Common myeloid progenitor, CD34-positive (primary cell): Measurements from ENCODE around the gene P4HB. TPM values are rescaled to one million over a fixed set of nuclear protein-coding genes. Genes with fewer than 3 reads are reported as not detected.

Experiments
- CTCF ChIA-PET: fragments of 350-600 bp; sonication (Branson Sonifier 250); formaldehyde crosslinking; loops from one replicate; lab custom pipeline; 2021; ENCODE audit warnings: antibody characterized with exemption; lab: Charles Lee
- POLR2A ChIA-PET: fragments of 350-600 bp; sonication (Branson Sonifier 250); formaldehyde crosslinking; loops from one replicate; lab custom pipeline; 2021; ENCODE audit warnings: antibody characterized with exemption; lab: Charles Lee
- DNase-seq, 3 donors: peaks; one replicate each; pipeline versions ENCODE4 v3.0.0 to v3.0.0-alpha.2; 2013
- H3K27ac ChIP-seq, 2 experiments: 1 replicate in 1 of 2; 2 replicates in 1 of 2; pipeline ENCODE4 v1.7.0; 2013; ENCODE audit warnings: inconsistent platforms in 2 of 2, low read length in 2 of 2, mild to moderate bottlenecking in 2 of 2, low read depth in 1 of 2, moderate library complexity in 1 of 2; ENCODE audit not compliant: severe bottlenecking in 2 of 2, insufficient read depth in 1 of 2, poor library complexity in 1 of 2
- H3K27me3 ChIP-seq, 5 experiments: replicated peaks in 2 of 5; 1 replicate in 3 of 5; 2 replicates in 2 of 5; pipeline versions ENCODE4 v1.6.1 to v1.7.0; 2013; ENCODE audit warnings: low read length in 4 of 5, mild to moderate bottlenecking in 2 of 5, moderate library complexity in 2 of 5, inconsistent platforms in 1 of 5; ENCODE audit not compliant: insufficient read depth in 5 of 5, control insufficient read depth in 4 of 5
- H3K36me3 ChIP-seq, 4 experiments: 1 replicate in 2 of 4; 2 replicates in 2 of 4; pipeline versions ENCODE4 v1.6.1 to v1.7.0; 2013; ENCODE audit warnings: low read length in 3 of 4, control low read depth in 1 of 4, mild to moderate bottlenecking in 1 of 4; ENCODE audit not compliant: control insufficient read depth in 4 of 4, insufficient read depth in 4 of 4
- H3K4me1 ChIP-seq, 4 experiments: 1 replicate in 3 of 4; 2 replicates in 1 of 4; pipeline versions ENCODE4 v1.6.1 to v1.7.1; 2013; ENCODE audit warnings: low read length in 3 of 4, mild to moderate bottlenecking in 3 of 4, control low read depth in 1 of 4, inconsistent platforms in 1 of 4, moderate library complexity in 1 of 4; ENCODE audit not compliant: control insufficient read depth in 4 of 4, insufficient read depth in 4 of 4; ENCODE audit errors: control extremely low read depth in 1 of 4
- H3K4me3 ChIP-seq, 7 experiments: 1 replicate in 4 of 7; 2 replicates in 3 of 7; pipeline versions ENCODE4 v1.5.1 to v1.7.0; 2013; ENCODE audit warnings: mild to moderate bottlenecking in 7 of 7, low read length in 6 of 7, moderate library complexity in 6 of 7, inconsistent platforms in 2 of 7, low read depth in 2 of 7, control low read depth in 1 of 7; ENCODE audit not compliant: insufficient read depth in 4 of 7, control insufficient read depth in 1 of 7; ENCODE audit errors: extremely low read depth in 1 of 7
- H3K9me3 ChIP-seq, 5 experiments: 1 replicate in 4 of 5; 2 replicates in 1 of 5; pipeline versions ENCODE4 v1.6.1 to v1.7.1; 2013; ENCODE audit warnings: low read length in 4 of 5, mild to moderate bottlenecking in 2 of 5, inconsistent platforms in 1 of 5, low read depth in 1 of 5, moderate library complexity in 1 of 5; ENCODE audit not compliant: control insufficient read depth in 4 of 5, insufficient read depth in 2 of 5; ENCODE audit errors: control extremely low read depth in 1 of 5
- WGBS: methylation state at CpG from one replicate; pipeline ENCODE4 v1.1.5; 2013; ENCODE audit not compliant: insufficient coverage; 5-methylcytosine and 5-hydroxymethylcytosine counted together
- polyA plus RNA-seq: library from polyadenylated mRNA; unstranded; fragments of 120-200 nt; gene quantifications from one replicate; pipeline ENCODE4 v1.2.1, GENCODE V29; 2013

P4HB gene
- polyA plus RNA-seq: 187 TPM

- H3K27me3 ChIP-seq: no peaks in the 10 kb centered on the region
- H3K4me1 ChIP-seq: peaks cover 5 to 30% (median 27%) of the 10 kb centered on the region in 4 experiments
- DNase-seq: no peak
- no peaks in the 10 kb centered on the region for H3K9me3 ChIP-seq
- H3K36me3 ChIP-seq: peaks cover 10 to 39% (median 26%) of the 10 kb centered on the region in 4 experiments
- 0% methylated on average over 90 of the region's 95 CpGs for WGBS
- H3K27ac ChIP-seq: peak within 1 kb of the TSS; percentile 96 to 99
- POLR2A ChIA-PET: interaction anchor here (0.6 to 1.9 kb wide), 7 partner anchors 10 to 238 kb away, joined by 3 to 21 read pairs (median 3); partner anchors contain the start of genes ARHGDIA and FASN
- H3K4me3 ChIP-seq: peak within 1 kb of the TSS; percentile 75 to 92 (median 80)
- CTCF ChIA-PET: interaction anchor here (0.8 to 1.6 kb wide), 3 partner anchors 9 to 129 kb away, joined by 3 to 5 read pairs (median 3); no protein-coding TSS in a partner anchor
These were observed at the start of gene P4HB for GRCh38 chr17:81859906-81860755. TSS of gene P4HB (minus strand) at chr17:81860535. CDS start at chr17:81860471, 64 bp downstream.

GRCh38 chr17:81909231-81909630 lies 48.9 kb upstream of the P4HB start:
- Histone ChIP-seq H3K4me1 (peaks cover 0 to 21% (median 14%) of the 10 kb centered on the region in 4 experiments), H3K27ac (no peak overlapping the region), H3K36me3 (peaks cover 5 to 81% (median 37%) of the 10 kb centered on the region in 4 experiments), H3K4me3 (no peak overlapping the region), H3K9me3 (no peaks in the 10 kb centered on the region), H3K27me3 (peaks cover 0 to 2% (median 0%) of the 10 kb centered on the region in 5 experiments)
- ChIA-PET CTCF (no interaction called here), POLR2A (no interaction called here)
- 98% methylated on average over 10 of the region's 12 CpGs for WGBS
- no peak for DNase-seq

DNA sequence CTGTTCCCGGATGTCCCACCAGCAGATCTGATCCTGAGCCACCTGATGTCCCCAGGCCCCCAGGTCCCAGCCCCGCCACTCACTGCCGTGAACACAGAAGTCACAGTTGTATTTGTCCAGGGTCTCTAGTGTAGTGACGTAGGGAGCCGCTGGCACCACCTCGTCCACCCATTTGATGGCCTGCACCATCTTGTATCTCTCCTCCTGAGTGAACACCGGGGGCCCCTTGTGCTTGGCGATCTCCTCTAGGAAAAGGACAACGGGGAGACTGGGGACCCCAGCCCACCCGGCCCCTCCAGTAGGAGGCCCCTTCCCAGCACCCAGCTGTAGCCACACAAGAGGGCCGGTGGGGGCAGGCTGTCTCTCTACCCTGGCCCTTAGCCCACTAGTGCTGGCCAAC lies 48.5 kb upstream of the P4HB start:
- Histone ChIP-seq H3K9me3 (no peaks in the 10 kb centered on the region), H3K36me3 (peaks cover 5 to 81% (median 34%) of the 10 kb centered on the region in 4 experiments), H3K4me3 (no peak overlapping the region), H3K4me1 (peaks cover 0 to 21% (median 14%) of the 10 kb centered on the region in 4 experiments), H3K27ac (no peak overlapping the region), H3K27me3 (peaks cover 0 to 2% (median 0%) of the 10 kb centered on the region in 5 experiments)
- WGBS: 96% methylated on average over 8 of the region's 11 CpGs
- CTCF ChIA-PET: no interaction called here
- POLR2A ChIA-PET: no interaction called here
- no peak for DNase-seq

DNA sequence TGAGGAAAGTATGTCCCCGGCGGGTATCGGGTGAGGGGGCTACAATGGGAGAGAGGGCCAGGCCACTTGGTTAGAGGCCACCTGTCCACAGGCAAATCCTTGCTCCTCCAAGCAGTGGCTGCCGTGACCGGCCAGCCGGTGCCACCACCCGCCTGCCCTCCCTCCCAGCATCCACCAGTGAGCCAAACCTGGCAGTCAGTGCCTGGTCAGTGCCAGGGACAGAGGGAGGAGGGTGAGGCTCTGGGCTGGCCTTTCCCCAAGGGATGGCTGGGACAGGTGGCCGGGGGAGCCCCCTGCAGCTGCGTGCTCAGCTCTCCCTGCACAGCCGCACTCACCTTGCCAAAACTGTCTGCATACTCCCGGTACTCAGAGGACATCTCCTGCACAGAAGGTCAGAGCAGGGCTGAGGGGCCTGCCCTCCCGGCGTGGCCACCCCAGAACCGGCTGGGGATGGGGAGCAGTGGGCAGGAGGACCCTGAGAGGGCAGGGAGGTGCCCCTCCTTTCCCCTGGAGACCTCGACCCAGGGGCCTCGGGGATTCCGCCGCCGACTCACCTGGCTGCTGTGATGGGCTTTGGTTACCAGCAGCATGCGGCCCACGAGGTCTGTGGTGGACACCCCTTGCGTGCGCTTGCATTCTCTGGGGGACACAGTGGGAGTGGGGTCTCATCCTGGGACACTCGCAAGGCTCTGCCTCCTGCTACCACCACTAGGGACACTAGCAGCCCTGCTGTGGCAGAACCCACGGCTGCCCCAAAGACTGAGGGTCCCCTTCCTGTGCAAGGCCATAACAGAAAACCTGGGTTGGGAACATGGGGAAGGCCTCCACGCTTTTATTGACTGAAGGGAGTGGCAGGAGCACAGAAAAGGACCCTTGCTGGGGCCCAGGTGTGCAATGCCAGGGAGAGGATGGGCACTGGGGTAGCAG lies 47.1 kb upstream of the P4HB start:
- ChIA-PET CTCF (interaction anchor here (1.9 kb wide), 1 partner anchor 17 kb away, joined by 4 read pairs; no protein-coding TSS in a partner anchor), POLR2A (no interaction called here)
- Histone ChIP-seq H3K27ac (no peak overlapping the region), H3K27me3 (peaks cover 0 to 14% (median 2%) of the 10 kb centered on the region in 5 experiments), H3K36me3 (peaks cover 3 to 75% (median 23%) of the 10 kb centered on the region in 4 experiments), H3K9me3 (no peaks in the 10 kb centered on the region), H3K4me3 (no peak overlapping the region), H3K4me1 (peaks cover 0 to 21% (median 19%) of the 10 kb centered on the region in 4 experiments)
- 96% methylated on average over 23 of the region's 26 CpGs for WGBS
- no peak for DNase-seq

GRCh38 chr17:81906476-81907218 lies 46.3 kb upstream of the P4HB start:
- WGBS: 94% methylated on average over 11 of the region's 15 CpGs
- peaks cover 0 to 26% (median 22%) of the 10 kb centered on the region in 4 experiments for H3K4me1 ChIP-seq
- POLR2A ChIA-PET: interaction anchor here (0.6 kb wide), 1 partner anchor 189 kb away, joined by 3 read pairs; no protein-coding TSS in a partner anchor

DNA sequence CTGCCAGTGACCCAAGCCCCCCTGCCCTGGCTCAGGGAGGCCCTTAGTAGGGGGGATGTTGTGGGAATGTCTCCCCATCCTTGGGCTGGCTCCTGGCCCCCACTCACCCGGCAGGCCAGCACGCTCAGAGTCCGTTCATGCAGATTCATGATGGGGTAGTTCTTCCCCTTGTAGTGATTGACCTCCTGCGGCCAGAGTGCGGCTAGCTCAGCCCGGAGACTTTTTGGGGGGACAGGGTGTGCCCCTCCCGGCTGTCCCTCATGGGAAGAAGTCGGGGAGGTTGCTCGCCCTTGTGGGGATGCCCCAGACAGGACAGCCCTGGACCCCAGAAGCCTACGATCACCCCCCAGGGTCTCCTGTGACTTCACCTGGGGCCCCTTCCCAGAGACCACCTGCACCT lies 45.7 kb upstream of the P4HB start:
- peaks cover 0 to 25% (median 21%) of the 10 kb centered on the region in 4 experiments for H3K4me1 ChIP-seq
- H3K27me3 ChIP-seq: peaks cover 0 to 27% (median 7%) of the 10 kb centered on the region in 5 experiments
- H3K9me3 ChIP-seq: no peaks in the 10 kb centered on the region
- no peak overlapping the region for H3K4me3 ChIP-seq
- POLR2A ChIA-PET: no interaction called here
- peaks cover 3 to 66% (median 19%) of the 10 kb centered on the region in 4 experiments for H3K36me3 ChIP-seq
- CTCF ChIA-PET: interaction anchor here (1.2 to 1.9 kb wide), 2 partner anchors 19 to 37 kb away, joined by 4 read pairs; no protein-coding TSS in a partner anchor
- no peak overlapping the region for H3K27ac ChIP-seq
- no peak for DNase-seq
- 98% methylated on average over 9 of the region's 10 CpGs for WGBS

More at GRCh38 chr17:81906476-81907218, 46.3 kb upstream of the P4HB start:
- H3K27ac ChIP-seq: no peak overlapping the region
- H3K4me3 ChIP-seq: no peak overlapping the region
- H3K9me3 ChIP-seq: no peaks in the 10 kb centered on the region
- CTCF ChIA-PET: interaction anchor here (1.2 to 1.9 kb wide), 2 partner anchors 18 to 37 kb away, joined by 4 read pairs; no protein-coding TSS in a partner anchor
- peaks cover 3 to 67% (median 17%) of the 10 kb centered on the region in 4 experiments for H3K36me3 ChIP-seq
- DNase-seq: no peak
- peaks cover 0 to 21% (median 2%) of the 10 kb centered on the region in 5 experiments for H3K27me3 ChIP-seq
